GM23248 (cell line): ENCODE data around the gene SV2C. TPM values are rescaled to one million over a fixed set of nuclear protein-coding genes. Genes with fewer than 3 reads are reported as not detected.
A peak's percentile ranks its signal among the peaks of the same experiment; 100 is the strongest.

ENCODE experiments used
- DNase-seq: peaks from one replicate; pipeline ENCODE4 v3.0.0-alpha.2; 2015
- H2AFZ ChIP-seq: fragments of 200-600 bp; sonication (generic); 2 replicates; pipeline ENCODE4 v1.6.1; 2016; ENCODE audit warnings: antibody characterized with exemption
- H3F3A ChIP-seq: fragments of 200-600 bp; sonication (generic); 2 replicates; pipeline ENCODE4 v1.6.1; 2016; ENCODE audit warnings: mild to moderate bottlenecking, antibody characterized with exemption, mixed run types; ENCODE audit not compliant: insufficient read depth
- H3K27ac ChIP-seq: fragments of 200-600 bp; sonication (generic); 2 replicates; pipeline ENCODE4 v1.5.1; 2016; ENCODE audit warnings: mild to moderate bottlenecking
- H3K27me3 ChIP-seq: fragments of 200-600 bp; sonication (generic); replicated peaks from 2 replicates; pipeline ENCODE4 v1.6.1; 2016; ENCODE audit warnings: mild to moderate bottlenecking; ENCODE audit not compliant: insufficient read depth
- H3K36me3 ChIP-seq: fragments of 200-600 bp; sonication (generic); 2 replicates; pipeline ENCODE4 v1.6.1; 2016; ENCODE audit warnings: low read depth, mild to moderate bottlenecking
- H3K4me1 ChIP-seq: fragments of 200-600 bp; sonication (generic); 2 replicates; pipeline ENCODE4 v1.6.1; 2016; ENCODE audit warnings: mild to moderate bottlenecking; ENCODE audit not compliant: insufficient read depth
- H3K4me2 ChIP-seq: fragments of 200-600 bp; sonication (generic); one replicate; pipeline ENCODE4 v1.6.1; 2016; ENCODE audit warnings: mild to moderate bottlenecking; ENCODE audit not compliant: unreplicated experiment
- H3K4me3 ChIP-seq: fragments of 200-600 bp; sonication (generic); 2 replicates; pipeline ENCODE4 v1.5.1; 2016; ENCODE audit warnings: mild to moderate bottlenecking
- H3K79me2 ChIP-seq: fragments of 200-600 bp; sonication (generic); 2 replicates; pipeline ENCODE4 v1.6.1; 2016; ENCODE audit warnings: mild to moderate bottlenecking; ENCODE audit not compliant: insufficient read depth
- H3K9ac ChIP-seq: fragments of 200-600 bp; sonication (generic); 2 replicates; pipeline ENCODE4 v1.6.1; 2016; ENCODE audit warnings: mild to moderate bottlenecking
- H3K9me2 ChIP-seq: fragments of 200-600 bp; sonication (generic); 2 replicates; pipeline ENCODE4 v1.6.1; 2016; ENCODE audit warnings: mixed run types, mild to moderate bottlenecking, moderate library complexity; ENCODE audit not compliant: insufficient read depth
- H3K9me3 ChIP-seq: fragments of 200-600 bp; sonication (generic); one replicate; pipeline ENCODE4 v1.6.1; 2017; ENCODE audit warnings: low read depth
- H4K20me1 ChIP-seq: fragments of 200-600 bp; sonication (generic); 2 replicates; pipeline ENCODE4 v1.6.0; 2016; ENCODE audit not compliant: insufficient read depth
- EZH2 ChIP-seq: fragments of 200-600 bp; sonication (generic); IDR thresholded peaks from 2 replicates; pipeline ENCODE4 v1.6.1; 2018; ENCODE audit warnings: antibody characterized with exemption, mild to moderate bottlenecking; ENCODE audit not compliant: insufficient read depth, poor library complexity, severe bottlenecking
- EZH2phosphoT487 ChIP-seq: fragments of 200-600 bp; sonication (generic); IDR thresholded peaks from 2 replicates; pipeline ENCODE4 v1.6.1; 2018; ENCODE audit warnings: antibody characterized with exemption, moderate library complexity, mild to moderate bottlenecking, low read depth; ENCODE audit not compliant: insufficient read depth
- WGBS, 2 experiments: methylation state at CpG; one replicate each; pipeline ENCODE4 v1.1.6; 2015 to 2017; ENCODE audit warnings: low lambda C conversion rate in 2 of 2, low coverage in 1 of 2; ENCODE audit errors: missing lambda C conversion rate in 2 of 2; 5-methylcytosine and 5-hydroxymethylcytosine counted together
- in situ Hi-C: fragments of 300-500 bp; cut with MboI; formaldehyde crosslinking; loops from 2 replicates; pipeline ENCODE4 v1.15.0; 2020
- polyA plus RNA-seq: library from polyadenylated mRNA; unstranded; fragments of >200 nt; fragmentation: Nextera tagmentation; extraction: Ambion mirVana; gene quantifications from 2 replicates; pipeline ENCODE4 v1.2.1, GENCODE V29; 2016
- total RNA-seq: library from RNA; depleted of rRNA; stranded (reverse); fragments of >200 nt; shearing (Covaris generic); gene quantifications from 2 replicates; pipeline ENCODE4 v1.2.3, GENCODE V29; 2014

SV2C gene
- total and polyA plus RNA-seq, 2 experiments from 2014 or later, result not detected

DNA sequence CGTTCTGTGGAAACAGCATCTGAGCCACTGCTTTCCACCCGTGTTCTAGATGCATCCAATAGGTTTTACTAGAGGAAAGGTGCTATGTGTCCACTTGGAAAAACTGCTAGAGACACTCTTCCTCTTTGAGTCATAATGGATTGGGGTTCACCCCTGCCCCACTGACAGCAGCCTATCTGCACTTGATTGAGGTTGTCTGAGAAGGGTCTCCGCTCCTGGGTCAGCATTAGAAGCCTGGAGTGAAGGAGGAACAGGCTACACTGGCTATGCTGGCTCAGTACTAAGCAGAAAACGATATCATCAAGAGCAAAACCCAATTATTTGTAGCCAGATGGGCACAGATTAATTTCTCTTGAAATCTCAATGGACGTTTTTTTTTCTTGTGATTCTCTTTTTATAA is 167.3 kb downstream of the SV2C start:
- no peak for DNase-seq
- no peak overlapping the region for H3K4me3 ChIP-seq
- peaks cover 8% of the 10 kb centered on the region for H3K27me3 ChIP-seq
- no peaks in the 10 kb centered on the region for H3K9me3 ChIP-seq
- no peaks in the 10 kb centered on the region for H3K9me2 ChIP-seq
- H3F3A ChIP-seq, result no peaks in the 10 kb centered on the region
- H4K20me1 ChIP-seq, result no peaks in the 10 kb centered on the region
- no peak overlapping the region for H3K9ac ChIP-seq
- no peak for TF ChIP-seq EZH2
- TF ChIP-seq EZH2phosphoT487, result no peak
- H3K36me3 ChIP-seq, result no peaks in the 10 kb centered on the region
- in situ Hi-C loops, result no loop called here
- 10 to 13% methylated on average over 5 of the region's 5 CpGs for WGBS, 2 experiments
- H2AFZ ChIP-seq, result no peak overlapping the region
- H3K27ac ChIP-seq, result no peak overlapping the region
- no peak overlapping the region for H3K4me2 ChIP-seq
- no peaks in the 10 kb centered on the region for H3K79me2 ChIP-seq
- H3K4me1 ChIP-seq, result no peaks in the 10 kb centered on the region

DNA sequence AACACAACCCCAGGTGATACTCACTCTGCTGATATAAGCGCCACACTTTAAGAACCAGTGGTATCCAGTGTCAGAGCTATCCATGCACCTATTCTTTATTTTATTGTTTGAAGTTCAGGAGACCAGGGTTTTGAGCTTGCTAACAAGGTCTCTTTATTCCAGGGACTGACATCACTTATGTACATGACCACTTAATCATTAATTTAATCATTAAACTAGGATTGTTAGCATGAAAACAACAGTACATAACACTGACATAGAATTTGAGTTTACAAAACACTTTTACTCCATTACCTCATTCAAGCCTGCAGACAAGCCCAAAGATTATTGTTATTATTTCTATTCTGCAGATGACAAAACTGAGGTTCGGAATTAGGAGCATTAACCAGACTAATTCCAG is 168.5 kb downstream of the SV2C start:
- no peak overlapping the region for H3K4me3 ChIP-seq
- no peak for DNase-seq
- H3K9ac ChIP-seq, result no peak overlapping the region
- no peaks in the 10 kb centered on the region for H4K20me1 ChIP-seq
- H3K9me3 ChIP-seq, result no peaks in the 10 kb centered on the region
- H3K36me3 ChIP-seq, result no peaks in the 10 kb centered on the region
- H3K4me1 ChIP-seq, result no peaks in the 10 kb centered on the region
- H3K4me2 ChIP-seq, result no peak overlapping the region
- no peaks in the 10 kb centered on the region for H3K9me2 ChIP-seq
- WGBS, 2 experiments, result 61 to 80% methylated on average over 2 of the region's 2 CpGs
- TF ChIP-seq EZH2, result no peak
- no peaks in the 10 kb centered on the region for H3F3A ChIP-seq
- H2AFZ ChIP-seq, result no peak overlapping the region
- in situ Hi-C loops, result no loop called here
- H3K79me2 ChIP-seq, result no peaks in the 10 kb centered on the region
- H3K27me3 ChIP-seq, result peaks cover 8% of the 10 kb centered on the region; the same call in 1 of the 2 replicates
- no peak overlapping the region for H3K27ac ChIP-seq

DNA sequence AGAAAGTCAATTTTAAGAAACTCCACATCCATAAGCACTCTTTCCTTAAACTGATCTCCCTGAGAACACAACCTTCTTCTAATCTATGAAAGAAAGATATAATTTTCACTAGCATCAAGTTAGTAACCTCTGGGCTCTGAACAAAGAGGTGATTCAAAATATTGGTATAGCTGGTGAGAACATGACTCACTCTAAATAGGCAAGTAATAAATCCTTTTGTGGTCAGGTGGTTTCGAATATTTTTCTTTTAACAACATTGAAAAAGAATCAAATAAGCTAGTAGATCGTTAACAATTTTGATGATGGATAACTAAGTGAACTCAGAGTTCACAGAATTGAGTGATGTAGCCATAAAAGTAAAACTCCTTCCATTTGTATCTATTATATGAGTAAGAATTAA is 169.3 kb downstream of the SV2C start:
- TF ChIP-seq EZH2, result no peak
- TF ChIP-seq EZH2phosphoT487, result no peak
- no peak overlapping the region for H3K27ac ChIP-seq
- no peaks in the 10 kb centered on the region for H3K36me3 ChIP-seq
- no peaks in the 10 kb centered on the region for H3F3A ChIP-seq
- DNase-seq, result no peak
- in situ Hi-C loops, result no loop called here
- 41 to 45% methylated on average over 2 of the region's 2 CpGs for WGBS, 2 experiments
- H3K4me1 ChIP-seq, result no peaks in the 10 kb centered on the region
- peaks cover 8% of the 10 kb centered on the region; the same call in 1 of the 2 replicates for H3K27me3 ChIP-seq
- no peak overlapping the region for H3K9ac ChIP-seq
- H3K79me2 ChIP-seq, result no peaks in the 10 kb centered on the region
- H2AFZ ChIP-seq, result no peak overlapping the region
- no peaks in the 10 kb centered on the region for H4K20me1 ChIP-seq
- H3K4me2 ChIP-seq, result no peak overlapping the region
- H3K9me2 ChIP-seq, result no peaks in the 10 kb centered on the region
- H3K4me3 ChIP-seq, result no peak overlapping the region
- no peaks in the 10 kb centered on the region for H3K9me3 ChIP-seq

DNA sequence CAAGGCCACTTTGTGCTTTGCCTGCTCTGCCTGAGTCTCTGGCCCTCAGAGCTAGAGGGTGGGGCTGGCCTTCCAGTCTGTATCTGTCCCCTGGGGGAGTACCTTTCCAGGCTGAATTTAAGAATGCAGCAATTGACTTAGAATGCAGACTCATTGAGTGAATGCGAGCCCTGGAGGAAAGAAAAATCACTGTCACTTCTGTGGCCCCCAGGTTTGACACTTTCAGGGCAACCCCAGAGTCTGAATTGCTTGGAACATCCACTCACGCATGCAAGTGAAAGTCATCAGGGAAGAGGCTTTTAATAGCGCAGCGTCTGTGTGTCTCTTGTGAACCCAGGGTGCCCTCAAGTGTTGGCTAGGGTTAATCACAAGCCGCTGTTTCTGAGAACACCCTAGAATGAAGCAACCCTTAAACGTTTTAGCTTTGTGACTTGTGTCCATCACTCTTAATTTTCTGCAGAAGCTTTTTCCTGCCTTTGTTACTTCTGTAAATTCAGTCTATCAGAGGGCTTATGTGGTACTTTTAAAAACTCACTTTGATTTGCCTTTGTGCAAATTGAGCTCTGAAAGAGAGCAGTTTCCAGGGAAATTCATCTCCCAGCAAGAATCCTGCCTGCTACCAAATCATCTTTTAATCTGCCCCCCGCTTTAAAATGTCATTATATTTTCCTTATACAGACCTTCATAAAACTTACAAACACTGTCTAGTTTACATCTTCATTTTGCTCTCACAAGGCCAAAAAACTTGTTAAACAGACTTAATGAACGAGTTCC is 173.1 kb downstream of the SV2C start:
- H3K79me2 ChIP-seq, result no peaks in the 10 kb centered on the region
- DNase-seq, result peak; percentile 81
- no peaks in the 10 kb centered on the region for H3F3A ChIP-seq
- no peaks in the 10 kb centered on the region for H3K4me1 ChIP-seq
- no peaks in the 10 kb centered on the region for H3K9me2 ChIP-seq
- H3K27me3 ChIP-seq, result peaks cover 8% of the 10 kb centered on the region; the same call in 1 of the 2 replicates
- WGBS, 2 experiments, result 14 to 18% methylated on average over 8 of the region's 8 CpGs
- H3K4me3 ChIP-seq, result no peak overlapping the region
- H3K9me3 ChIP-seq, result no peaks in the 10 kb centered on the region
- H3K4me2 ChIP-seq, result no peak overlapping the region
- H3K27ac ChIP-seq, result no peak overlapping the region
- H2AFZ ChIP-seq, result no peak overlapping the region
- H3K36me3 ChIP-seq, result no peaks in the 10 kb centered on the region
- H3K9ac ChIP-seq, result no peak overlapping the region
- no peaks in the 10 kb centered on the region for H4K20me1 ChIP-seq
- TF ChIP-seq EZH2phosphoT487 (no peak), EZH2 (no peak)
- in situ Hi-C loops, result no loop called here
